Calu3 (cell line): Measurements from ENCODE around the gene HSPA1L. TPM values are rescaled to one million over a fixed set of nuclear protein-coding genes. Genes with fewer than 3 reads are reported as not detected.
A peak's percentile ranks its signal among the peaks of the same experiment; 100 is the strongest.

ENCODE experiments used
- BruUV-seq: library from RNA; stranded (reverse); fragments of 400-500 nt; replicated peaks from 2 replicates; lab custom pipeline; 2021; lab: Mats Ljungman, UMichigan
- CTCF ChIA-PET: fragments of 300-600 bp; sonication (Branson Sonifier 250); formaldehyde crosslinking; loops from one replicate; lab custom pipeline; 2022; ENCODE audit warnings: antibody characterized with exemption; lab: Charles Lee
- DNase-seq: peaks from one replicate; pipeline ENCODE4 v3.0.0; 2022
- H3K27ac Mint-ChIP-seq: one replicate; pipeline ENCODE4 v1.8.0; 2022; ENCODE audit warnings: mixed read lengths; ENCODE audit not compliant: unreplicated experiment
- H3K27me3 Mint-ChIP-seq: one replicate; pipeline ENCODE4 v1.8.0; 2022; ENCODE audit warnings: mixed read lengths; ENCODE audit not compliant: unreplicated experiment
- H3K36me3 Mint-ChIP-seq: one replicate; pipeline ENCODE4 v1.8.0; 2022; ENCODE audit warnings: mild to moderate bottlenecking, moderate library complexity, mixed read lengths; ENCODE audit not compliant: insufficient read depth, unreplicated experiment
- H3K4me1 Mint-ChIP-seq: one replicate; pipeline ENCODE4 v1.8.0; 2022; ENCODE audit warnings: mild to moderate bottlenecking, low read depth, mixed read lengths; ENCODE audit not compliant: unreplicated experiment
- H3K4me3 Mint-ChIP-seq: one replicate; pipeline ENCODE4 v1.8.0; 2022; ENCODE audit warnings: mild to moderate bottlenecking, low read depth, moderate library complexity, mixed read lengths; ENCODE audit not compliant: unreplicated experiment
- H3K9me3 Mint-ChIP-seq: one replicate; pipeline ENCODE4 v1.8.0; 2022; ENCODE audit warnings: low read depth, mixed read lengths; ENCODE audit not compliant: unreplicated experiment
- CTCF ChIP-seq: fragments of 200-600 bp; IDR thresholded peaks from one replicate; pipeline ENCODE4 v1.8.0; 2022; ENCODE audit warnings: antibody characterized with exemption; ENCODE audit not compliant: unreplicated experiment
- intact Hi-C: fragments of 100-400 bp; cut with micrococcal nuclease; formaldehyde crosslinking; loops from one replicate; pipeline ENCODE4 v1.10.0; 2022; ENCODE audit not compliant: unreplicated experiment
- total RNA-seq: library from RNA; stranded (reverse); gene quantifications from 2 replicates; pipeline ENCODE4 v1.2.3, GENCODE V29; 2022

Gene HSPA1L
- total RNA-seq, 1 experiment from 2014 or later, result 4.2 TPM

DNA sequence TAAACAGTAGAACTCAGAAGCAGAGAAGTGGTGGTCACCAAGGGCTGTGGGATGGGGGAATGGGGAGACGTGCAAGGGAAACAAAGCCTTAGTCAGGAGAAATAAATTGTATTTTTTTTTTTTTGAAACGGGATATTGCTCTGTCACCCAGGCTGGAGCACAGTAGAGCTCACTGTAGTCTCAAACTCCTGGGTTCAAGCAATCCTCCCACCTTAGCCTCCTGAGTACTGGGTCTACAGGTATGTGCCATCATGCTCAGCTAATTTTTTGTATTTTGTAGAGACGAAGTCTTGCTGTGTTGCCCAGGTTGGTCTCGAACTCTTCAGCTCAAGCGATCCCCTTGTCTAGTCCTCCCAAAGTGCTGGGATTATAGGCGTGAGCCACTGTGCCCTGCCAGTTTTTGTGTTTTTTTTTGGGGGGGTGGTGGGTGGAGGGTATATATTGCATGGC is 15.8 kb upstream of the HSPA1L start:
- H3K4me1 Mint-ChIP-seq, result peaks cover 25% of the 10 kb centered on the region
- peaks cover 87% of the 10 kb centered on the region for H3K36me3 Mint-ChIP-seq
- H3K4me3 Mint-ChIP-seq, result peak overlapping the region; percentile 89
- H3K9me3 Mint-ChIP-seq, result no peaks in the 10 kb centered on the region
- no peak for DNase-seq
- BruUV-seq, result no TSS peak
- peak overlapping the region; percentile 94 for H3K27ac Mint-ChIP-seq
- CTCF ChIA-PET, result interaction anchor here (0.6 to 3.8 kb wide), 15 partner anchors 11 to 336 kb away, joined by 3 to 51 read pairs (median 3); partner anchors contain the start of genes HSPA1A, HSPA1L, LSM2 and VARS1
- intact Hi-C loops, result loop anchor here (2.0 to 5.0 kb wide), 3 partner anchors 39 to 150 kb away; partner anchors contain the start of gene LY6G5C
- no peak for TF ChIP-seq CTCF
- H3K27me3 Mint-ChIP-seq, result peaks cover 13% of the 10 kb centered on the region

- Mint-ChIP-seq H3K27ac (peak overlapping the region; percentile 94), H3K36me3 (peaks cover 86% of the 10 kb centered on the region), H3K27me3 (peaks cover 13% of the 10 kb centered on the region), H3K9me3 (no peaks in the 10 kb centered on the region), H3K4me1 (peaks cover 34% of the 10 kb centered on the region), H3K4me3 (peak overlapping the region; percentile 89)
- intact Hi-C loops, result loop anchor here (2.0 to 5.0 kb wide), 3 partner anchors 37 to 149 kb away; partner anchors contain the start of gene LY6G5C
- CTCF ChIA-PET, result interaction anchor here (0.6 to 3.8 kb wide), 16 partner anchors 8 to 178 kb away, joined by 3 to 51 read pairs (median 4); partner anchors contain the start of genes HSPA1A, HSPA1L and LSM2
- TF ChIP-seq CTCF, result no peak
- no TSS peak for BruUV-seq
- no peak for DNase-seq
Measured at GRCh38 chr6:31829633-31830283, 14.7 kb upstream of the HSPA1L start.

GRCh38 chr6:31827286-31828079 is 12.4 kb upstream of the HSPA1L start, which contains the start of gene HSPA1B:
TSS of gene HSPA1B (plus strand) at chr6:31827738. CDS start at chr6:31827951, 213 bp downstream.
- H3K4me1 Mint-ChIP-seq, result peaks cover 45% of the 10 kb centered on the region
- peak within 1 kb of the TSS; percentile 80 for H3K4me3 Mint-ChIP-seq
- CTCF ChIA-PET, result interaction anchor here (0.5 to 2.5 kb wide), 12 partner anchors 9 to 218 kb away, joined by 3 to 16 read pairs (median 4); partner anchors contain the start of genes HSPA1A, HSPA1L, LSM2 and MSH5
- H3K36me3 Mint-ChIP-seq, result peaks cover 77% of the 10 kb centered on the region
- peak within 1 kb of the TSS; percentile 100 for H3K27ac Mint-ChIP-seq
- peaks cover 13% of the 10 kb centered on the region for H3K27me3 Mint-ChIP-seq
- peak; percentile 100 for DNase-seq
- BruUV-seq, result no TSS peak
- intact Hi-C loops, result no loop called here
- no peaks in the 10 kb centered on the region for H3K9me3 Mint-ChIP-seq
- no peak for TF ChIP-seq CTCF

- Mint-ChIP-seq H3K36me3 (peaks cover 77% of the 10 kb centered on the region), H3K27me3 (peaks cover 13% of the 10 kb centered on the region), H3K27ac (peak overlapping the region; percentile 100), H3K4me1 (peaks cover 50% of the 10 kb centered on the region), H3K4me3 (peak overlapping the region; percentile 80), H3K9me3 (no peaks in the 10 kb centered on the region)
- intact Hi-C loops, result no loop called here
- TF ChIP-seq CTCF, result no peak
- CTCF ChIA-PET, result interaction anchor here (0.6 to 2.5 kb wide), 13 partner anchors 10 to 97 kb away, joined by 3 to 16 read pairs (median 4); partner anchors contain the start of genes HSPA1A, HSPA1L, LSM2 and MSH5
- BruUV-seq, result TSS peak; percentile 85
- peak; percentile 92 for DNase-seq
Measured at GRCh38 chr6:31826793-31827285, 11.8 kb upstream of the HSPA1L start.
